GM19328 (cell line): Measurements from ENCODE around the gene URB1.
"Not testable (repeated sequence)": the region's sequence is repeated elsewhere in the genome, so short reads cannot be mapped to it uniquely, and the experiment has no call there.

Experiments
- ATAC-seq: cut with Tn5 transposase; IDR thresholded peaks from one replicate; pipeline ENCODE4 v1.9.1; 2021; ENCODE audit warnings: mild to moderate bottlenecking, moderate library complexity; ENCODE audit not compliant: unreplicated experiment

URB1 gene, protein sequence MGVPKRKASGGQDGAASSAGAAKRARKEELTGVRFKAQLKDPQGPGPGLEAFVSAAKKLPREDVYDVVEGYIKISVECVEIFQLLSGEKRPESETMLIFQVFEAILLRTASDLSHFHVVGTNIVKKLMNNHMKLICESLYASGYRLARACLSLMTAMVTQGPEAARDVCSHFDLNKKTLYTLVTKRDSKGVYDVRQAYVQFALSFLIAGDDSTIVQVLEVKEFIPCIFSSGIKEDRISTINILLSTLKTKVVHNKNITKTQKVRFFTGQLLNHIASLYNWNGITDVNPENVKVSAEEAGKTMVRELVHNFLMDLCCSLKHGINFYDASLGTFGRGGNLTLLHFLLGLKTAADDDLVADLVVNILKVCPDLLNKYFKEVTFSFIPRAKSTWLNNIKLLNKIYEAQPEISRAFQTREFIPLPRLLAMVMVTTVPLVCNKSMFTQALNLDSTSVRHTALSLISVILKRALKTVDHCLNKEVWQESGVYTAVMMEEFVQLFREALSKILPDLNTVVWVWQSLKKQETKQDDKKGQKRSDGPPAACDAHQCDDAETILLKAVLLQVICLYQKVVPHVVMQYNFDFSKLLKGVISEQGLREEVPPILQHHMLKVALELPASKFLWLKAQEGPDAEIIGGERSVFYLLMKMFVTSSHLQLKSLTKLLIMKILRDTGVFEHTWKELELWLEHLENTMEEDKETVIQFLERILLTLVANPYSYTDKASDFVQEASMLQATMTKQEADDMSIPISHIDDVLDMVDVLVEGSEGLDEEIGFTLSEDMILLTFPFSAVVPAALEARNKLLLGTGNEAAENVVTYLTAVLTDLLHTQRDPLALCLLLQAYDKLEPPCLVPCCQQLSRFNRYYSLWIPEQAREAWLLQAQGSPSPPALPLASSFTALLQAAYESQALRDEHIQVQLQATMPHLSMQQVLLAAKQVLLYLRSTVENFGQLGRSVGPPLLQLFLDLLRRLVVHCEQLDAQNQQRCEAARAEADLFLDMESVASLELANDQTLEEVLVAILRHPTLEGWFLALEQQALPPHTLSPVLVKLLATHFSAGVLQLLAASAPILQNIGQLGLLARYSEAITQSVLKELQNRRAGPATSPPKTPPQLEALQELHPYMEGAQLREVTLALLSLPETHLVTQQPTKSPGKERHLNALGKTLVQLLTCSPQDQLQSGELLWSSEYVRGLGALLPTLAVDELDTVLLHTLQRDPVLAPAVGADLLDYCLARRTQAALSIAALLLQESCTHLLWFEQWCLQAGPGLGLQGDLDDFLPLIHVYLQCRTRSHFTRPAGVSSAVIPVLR (N-terminal part only)

DNA sequence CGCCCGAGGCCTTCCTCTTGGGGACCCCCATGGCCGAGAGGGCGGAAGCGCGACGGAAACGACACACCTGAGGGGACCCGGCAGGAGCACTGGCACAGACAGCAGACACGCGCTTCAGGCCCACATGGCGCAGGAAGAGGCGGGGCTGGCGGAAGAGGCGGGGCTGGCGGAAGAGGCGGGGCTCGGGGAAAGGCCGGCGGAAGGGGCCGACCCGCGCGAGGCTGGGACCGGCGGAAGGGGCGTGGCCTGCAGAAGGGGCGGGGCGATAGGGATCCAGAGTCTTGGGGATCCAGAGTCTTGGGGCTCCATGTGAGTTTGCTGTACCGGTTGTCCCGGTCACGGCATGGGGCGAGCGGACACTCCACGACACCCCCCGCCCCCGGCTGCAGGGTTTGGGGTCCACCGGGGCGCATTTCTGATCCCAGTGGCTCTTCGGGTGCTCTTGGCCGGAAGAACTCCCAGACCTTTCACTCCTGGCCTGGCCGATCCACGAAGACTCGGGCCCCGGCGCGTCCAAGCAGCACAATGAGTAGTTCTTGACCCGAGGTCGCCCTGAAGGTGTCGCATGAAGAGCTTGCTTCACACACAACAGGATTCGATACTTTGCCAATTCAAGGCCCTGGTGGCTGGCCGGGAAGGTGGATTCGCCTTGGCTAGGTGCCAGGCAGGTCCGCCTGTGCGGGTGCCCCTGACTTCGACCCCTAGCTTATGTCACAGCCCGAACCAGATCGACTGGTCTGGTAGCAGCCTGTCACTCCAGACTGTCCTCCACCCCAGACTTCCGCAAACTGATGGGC lies at the start of gene URB1:
TSS of gene URB1 (minus strand) at position 133 of the 797 bp plus-strand sequence. CDS start at position 31, 102 bp downstream.
- ATAC-seq: peak; percentile 89

DNA sequence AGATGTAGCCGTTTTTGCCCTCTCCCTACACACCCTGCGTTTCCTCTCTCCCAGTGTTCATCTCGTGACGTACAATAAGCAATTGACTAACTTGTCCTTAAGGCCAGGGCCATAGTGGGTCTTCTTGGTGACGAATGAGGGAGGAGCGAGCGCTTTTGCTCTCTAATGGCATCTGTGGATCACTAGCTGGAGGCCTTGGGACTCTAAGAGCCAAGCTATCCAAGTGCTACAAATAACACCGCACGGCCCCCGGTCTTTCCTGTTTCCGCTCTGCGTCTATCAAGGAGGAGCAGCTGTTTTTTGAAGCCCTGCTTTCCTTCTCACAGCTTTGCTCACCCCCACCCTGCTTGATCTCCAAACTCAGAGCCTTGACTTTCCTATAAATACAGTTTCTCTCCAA lies 44.9 kb upstream of the URB1 start:
- ATAC-seq: no peak

GRCh38 chr21:32432982-32433660 lies 40.3 kb upstream of the URB1 start:
- not testable (repeated sequence) for ATAC-seq

DNA sequence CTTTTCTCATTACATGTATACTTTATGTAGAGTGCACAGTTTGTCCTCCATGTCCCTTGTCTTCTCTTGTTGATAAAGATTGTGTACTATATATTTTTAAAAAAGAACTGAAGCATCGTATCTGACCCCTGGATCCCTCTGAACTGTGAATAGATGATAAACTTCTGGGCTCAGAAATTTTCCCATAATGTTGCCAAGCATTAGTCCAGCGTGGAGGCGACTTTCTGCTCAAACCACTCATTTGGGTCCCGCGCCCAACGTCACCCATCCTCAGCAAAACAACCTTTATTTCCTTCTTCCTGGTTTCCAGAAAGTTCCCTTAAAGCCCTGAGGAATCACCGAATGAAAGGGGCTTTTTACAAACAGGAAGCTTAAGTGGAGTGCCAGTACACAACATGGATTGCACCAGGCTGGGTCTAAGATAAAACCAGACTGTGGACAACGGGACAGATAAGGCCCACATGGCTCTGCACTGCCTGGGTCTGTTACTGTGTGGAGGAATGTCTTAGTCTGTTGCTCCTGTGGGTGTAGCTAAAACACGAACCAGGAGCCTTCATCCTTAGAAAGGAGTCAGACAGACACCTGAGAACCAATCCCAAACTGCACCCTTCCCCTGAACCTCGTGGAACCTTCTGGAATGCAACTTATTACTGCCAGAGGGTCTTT lies 35.3 kb upstream of the URB1 start:
- ATAC-seq: no peak

DNA sequence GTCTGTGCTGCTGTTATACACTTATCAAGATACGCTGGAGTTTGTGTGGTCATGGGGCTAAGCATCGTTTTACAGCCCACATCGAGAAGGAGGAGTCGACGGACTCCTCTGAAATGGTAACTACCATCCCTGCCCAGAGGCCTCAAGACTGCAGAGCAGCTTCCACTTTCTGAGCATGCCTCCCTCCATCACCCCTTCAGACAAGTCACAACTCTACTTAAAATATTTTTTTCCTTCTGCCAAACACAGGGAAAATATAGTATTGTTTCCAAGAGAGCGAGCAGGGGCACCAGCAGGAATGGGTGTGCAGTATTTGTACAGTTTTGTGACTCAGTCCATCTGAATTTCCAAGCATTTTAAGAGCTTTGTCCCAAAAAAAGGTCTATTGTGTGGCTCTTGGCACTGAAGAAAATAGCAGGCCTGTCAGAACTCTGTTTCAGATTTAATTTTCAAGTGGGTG lies 33.8 kb upstream of the URB1 start:
- no peak for ATAC-seq

DNA sequence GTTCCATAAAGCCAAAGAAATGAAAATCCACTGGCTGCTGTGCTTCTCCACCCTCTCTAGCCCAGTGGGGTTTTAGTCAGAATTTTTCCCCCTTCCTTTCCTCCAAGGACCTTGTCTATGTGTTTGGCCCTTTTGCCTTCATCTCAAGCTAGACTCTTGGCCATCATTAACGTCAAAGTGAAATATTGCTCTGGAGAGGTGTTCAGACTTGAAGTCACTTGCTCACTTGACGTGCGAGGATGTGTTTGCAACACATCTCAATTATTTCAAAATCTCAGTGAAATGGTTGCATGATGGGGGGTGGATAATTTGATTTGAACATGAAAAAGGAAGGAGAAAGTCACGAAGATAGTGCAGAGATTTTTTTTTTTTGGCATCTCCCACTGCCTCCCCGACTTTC lies 33.3 kb upstream of the URB1 start:
- no peak for ATAC-seq

GRCh38 chr21:32425628-32426027 lies 32.8 kb upstream of the URB1 start:
- no peak for ATAC-seq

GRCh38 chr21:32424674-32425073 lies 31.9 kb upstream of the URB1 start:
- ATAC-seq: no peak

- ATAC-seq: no peak
Measured at GRCh38 chr21:32424191-32424535, 31.4 kb upstream of the URB1 start.

DNA sequence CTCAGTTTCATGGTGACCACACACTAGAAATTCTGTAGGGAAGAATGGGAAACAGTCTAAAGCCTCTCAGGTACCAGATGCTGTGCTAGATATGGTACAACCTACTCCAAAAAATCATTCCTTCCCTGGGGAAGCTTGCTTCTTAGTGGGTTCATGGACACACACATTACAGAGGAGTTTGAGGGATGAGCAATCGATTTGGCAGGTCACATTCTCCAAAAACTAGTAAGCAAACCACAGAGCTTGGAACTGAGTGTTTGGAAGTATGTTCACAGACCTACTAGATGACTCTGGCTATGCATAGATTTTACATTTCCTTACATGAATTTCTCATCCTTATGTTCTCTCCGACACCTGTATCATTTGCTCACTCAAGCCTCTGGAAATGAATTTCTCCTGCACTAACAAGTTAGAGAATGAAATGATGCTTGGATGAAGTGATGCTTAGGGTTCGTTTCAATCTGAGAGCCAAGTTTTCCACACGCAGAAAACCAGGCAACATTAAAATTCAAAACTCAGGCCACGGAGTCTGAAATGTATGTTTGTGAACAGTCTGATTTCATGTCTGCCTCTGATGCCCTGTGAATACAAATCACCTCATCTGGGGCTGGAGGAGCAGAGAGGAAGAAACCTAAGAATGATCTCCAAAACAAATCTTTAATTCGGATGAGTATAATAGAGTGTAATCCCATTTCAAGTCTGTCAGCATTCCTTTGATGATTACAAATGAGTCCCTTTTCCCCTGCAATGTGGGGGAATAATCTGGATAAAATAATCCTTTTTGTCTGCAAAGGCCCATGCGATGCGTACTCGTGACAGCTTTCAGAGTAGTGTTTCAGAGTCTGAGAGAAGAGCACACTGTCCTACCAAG lies 30.7 kb upstream of the URB1 start:
- no peak for ATAC-seq

GRCh38 chr21:32422064-32422463 lies 29.3 kb upstream of the URB1 start:
- ATAC-seq: no peak

DNA sequence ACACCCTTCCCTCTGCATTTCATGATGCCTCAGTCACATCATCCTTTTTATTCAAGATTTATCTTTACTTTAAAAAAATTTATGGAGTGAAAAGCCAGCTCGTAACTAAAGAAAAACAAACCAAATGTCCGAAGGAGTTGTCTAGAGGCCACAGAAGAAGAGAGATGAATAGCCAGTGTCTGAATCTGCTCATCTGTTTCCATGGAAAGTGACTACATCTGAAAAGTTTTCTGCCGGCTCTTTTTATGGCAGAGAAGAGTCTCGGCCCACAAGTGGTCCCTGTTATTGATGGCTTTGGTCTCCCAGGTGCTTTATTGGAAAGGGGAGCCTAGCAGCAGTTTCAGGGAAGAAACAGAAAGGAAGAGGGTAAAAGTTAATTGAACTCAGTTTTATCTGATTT lies 25.3 kb upstream of the URB1 start:
- no peak for ATAC-seq

DNA sequence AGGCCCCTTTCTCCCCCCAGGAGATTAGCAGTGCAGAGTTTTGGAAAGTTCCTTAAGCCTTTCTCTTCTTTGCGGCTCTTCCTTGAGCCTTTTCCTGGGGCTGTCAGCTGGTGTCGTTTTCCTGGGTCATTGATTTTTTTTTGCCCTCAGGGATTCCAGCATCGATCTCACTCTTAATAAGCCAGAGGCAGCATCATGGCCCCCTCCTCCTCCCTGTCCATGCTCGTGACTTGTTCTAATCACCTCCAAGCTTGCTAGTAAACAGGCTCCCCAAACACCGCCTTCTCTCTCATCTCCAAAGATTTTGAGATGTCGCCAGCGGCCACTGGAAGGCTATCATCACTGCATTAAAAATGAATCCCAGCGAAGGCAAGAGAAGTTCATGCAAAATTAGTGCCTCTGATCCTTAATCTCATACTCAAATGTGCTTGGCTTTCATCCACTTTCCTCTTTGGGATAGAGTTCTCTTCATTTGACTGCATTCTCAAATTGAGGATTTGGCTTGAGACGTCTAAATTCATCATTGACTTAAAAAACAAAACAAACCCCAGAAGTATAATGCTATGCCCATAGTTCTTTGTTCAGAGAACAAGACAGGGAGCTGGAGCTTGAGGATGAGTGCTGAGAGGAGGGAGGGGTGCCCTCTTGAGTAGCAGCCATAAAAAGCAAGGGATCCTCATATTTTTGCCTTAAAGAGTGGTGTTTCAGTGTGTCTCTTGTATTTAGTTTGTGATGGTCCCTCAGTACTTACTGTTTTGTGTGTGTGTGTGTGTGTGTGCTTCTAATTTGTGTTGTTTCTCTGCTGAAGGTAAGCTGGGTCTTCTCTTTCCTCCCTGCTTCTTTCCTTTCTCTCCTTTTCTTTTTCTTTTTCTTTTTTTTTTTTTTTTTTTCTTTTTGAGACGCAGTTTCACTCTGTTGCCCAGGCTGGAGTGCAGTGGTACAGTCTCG lies 22.9 kb upstream of the URB1 start:
- no peak for ATAC-seq

DNA sequence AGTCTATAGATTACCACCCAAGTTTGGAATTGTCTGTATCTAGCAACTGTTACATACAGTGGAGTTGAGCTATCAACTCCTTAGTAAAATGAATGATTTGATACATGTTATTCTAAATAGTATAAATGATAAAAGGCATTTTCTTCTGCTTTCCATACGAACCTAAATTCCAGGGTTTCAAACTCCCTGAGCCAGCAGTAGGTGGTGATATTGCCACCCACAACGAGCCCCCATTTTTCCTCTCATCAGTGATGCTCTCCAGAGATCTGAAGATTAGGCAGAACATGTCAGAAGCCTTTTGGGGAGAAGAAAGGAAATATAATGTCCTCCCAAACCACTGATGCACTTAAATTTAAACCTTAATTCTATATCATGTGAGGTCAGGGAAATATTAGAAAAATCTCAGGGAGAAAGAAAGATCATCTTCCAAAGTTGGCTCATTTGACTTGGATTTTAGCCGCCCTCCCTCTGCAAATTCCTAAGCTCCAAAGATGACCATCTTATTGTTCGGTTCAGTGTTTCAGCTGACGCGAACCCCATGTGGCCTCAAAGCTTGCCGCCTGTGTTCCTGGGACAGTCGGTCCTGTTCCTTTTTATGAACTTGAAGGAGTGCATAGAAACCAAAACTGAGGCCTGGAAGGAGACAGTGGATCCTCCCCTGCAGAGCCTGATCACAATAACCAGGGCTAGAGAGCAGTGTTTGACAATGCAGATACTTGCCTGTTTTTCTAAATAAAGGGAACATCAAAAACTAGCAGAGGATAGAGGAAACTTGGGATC lies 22.0 kb upstream of the URB1 start:
- ATAC-seq: no peak

GRCh38 chr21:32413697-32414578 lies 21.1 kb upstream of the URB1 start:
- no peak for ATAC-seq
